Measurements from ENCODE around the gene PPP6R1. TPM values are rescaled to one million over a fixed set of nuclear protein-coding genes. Genes with fewer than 3 reads are reported as not detected.

Gene PPP6R1
- total RNA-seq = 29.1 and 42.4 TPM in 2 replicates

DNA sequence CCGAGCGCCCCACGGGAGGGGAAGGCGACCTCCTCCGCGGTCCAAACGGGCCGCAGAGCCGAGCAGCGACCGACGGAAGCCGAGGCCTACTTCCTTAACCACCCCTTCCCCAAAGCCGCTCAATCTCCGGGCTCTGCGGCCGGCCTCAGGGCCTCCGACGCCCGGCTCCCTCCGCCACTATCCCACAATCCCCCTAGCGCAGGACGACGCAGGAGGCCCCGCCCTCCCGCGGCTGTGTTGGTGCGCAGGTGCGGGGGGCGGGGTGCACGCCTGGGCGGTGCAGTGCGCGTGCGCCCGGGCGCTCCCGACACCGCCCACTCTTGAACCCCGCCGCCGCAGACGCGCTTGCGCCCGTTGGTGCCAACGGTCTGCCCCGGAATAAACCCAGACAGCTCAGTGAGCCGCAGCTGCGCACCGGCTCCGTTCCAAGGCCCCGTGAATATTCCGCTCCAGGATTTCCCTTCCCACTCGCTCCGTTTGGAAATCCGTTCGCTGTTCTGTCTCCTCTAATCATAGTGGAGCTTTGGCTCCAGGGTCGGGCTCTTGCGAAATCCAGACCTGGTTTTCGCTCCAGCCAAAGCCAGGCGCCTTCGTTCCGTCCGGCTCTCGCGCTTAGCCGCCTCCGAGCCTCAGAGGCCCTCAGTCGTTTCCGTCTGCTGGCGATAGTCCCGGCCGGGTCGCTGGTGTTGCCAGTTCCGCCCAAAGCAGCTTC lies at the start of gene PPP6R1:
Gene PPP6R1, minus strand, starts transcription at position 190 of the 712 bp plus-strand sequence. CDS start 11,914 bp downstream, outside the sequence.

GRCh38 chr19:55283548-55284377 lies 24.9 kb upstream of the PPP6R1 start, which contains the start of gene BRSK1:
Gene BRSK1, plus strand, starts transcription at chr19:55283997. Its CDS starts 446 bp downstream, at chr19:55284443.

GRCh38 chr19:55279770-55280643 lies 21.2 kb upstream of the PPP6R1 start, which contains the start of gene HSPBP1:
Gene HSPBP1, minus strand, starts transcription at chr19:55280110. Its CDS starts 502 bp downstream, at chr19:55279608.

DNA sequence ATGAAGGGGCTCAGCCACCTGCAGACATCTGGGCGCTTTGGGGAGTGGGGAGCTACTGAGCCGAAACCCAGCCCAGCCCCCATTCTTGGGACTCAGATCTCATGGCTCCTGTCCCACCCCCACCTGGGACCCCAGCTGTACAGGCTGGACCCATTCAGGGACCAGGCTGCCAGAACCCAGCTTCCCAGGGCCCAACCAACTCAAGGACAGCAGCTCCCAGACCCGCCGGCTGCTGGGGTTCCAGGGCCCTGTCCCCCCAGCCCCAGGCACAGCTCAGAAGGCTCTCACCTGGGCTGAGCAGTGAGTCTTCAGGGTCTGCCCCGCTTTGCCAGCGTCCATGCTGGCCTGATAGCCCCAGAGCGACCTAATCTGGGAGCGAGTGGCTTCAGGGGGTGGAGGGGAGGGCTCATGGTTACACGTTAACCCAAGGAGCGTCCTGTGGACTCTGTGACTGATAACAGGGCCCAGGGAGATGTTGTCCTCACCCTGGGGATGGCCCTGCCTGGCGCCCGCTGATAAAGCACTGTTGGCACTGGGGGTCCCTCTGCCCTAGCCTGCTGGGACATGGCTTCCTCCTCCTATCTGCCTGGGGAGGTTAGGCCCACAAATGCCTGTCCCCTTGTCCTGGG lies 30.3 kb downstream of the PPP6R1 start, which contains the start of gene TMEM86B:
Gene TMEM86B, minus strand, starts transcription at position 361 of the 629 bp plus-strand sequence. Its CDS starts 22 bp downstream, at position 339.

DNA sequence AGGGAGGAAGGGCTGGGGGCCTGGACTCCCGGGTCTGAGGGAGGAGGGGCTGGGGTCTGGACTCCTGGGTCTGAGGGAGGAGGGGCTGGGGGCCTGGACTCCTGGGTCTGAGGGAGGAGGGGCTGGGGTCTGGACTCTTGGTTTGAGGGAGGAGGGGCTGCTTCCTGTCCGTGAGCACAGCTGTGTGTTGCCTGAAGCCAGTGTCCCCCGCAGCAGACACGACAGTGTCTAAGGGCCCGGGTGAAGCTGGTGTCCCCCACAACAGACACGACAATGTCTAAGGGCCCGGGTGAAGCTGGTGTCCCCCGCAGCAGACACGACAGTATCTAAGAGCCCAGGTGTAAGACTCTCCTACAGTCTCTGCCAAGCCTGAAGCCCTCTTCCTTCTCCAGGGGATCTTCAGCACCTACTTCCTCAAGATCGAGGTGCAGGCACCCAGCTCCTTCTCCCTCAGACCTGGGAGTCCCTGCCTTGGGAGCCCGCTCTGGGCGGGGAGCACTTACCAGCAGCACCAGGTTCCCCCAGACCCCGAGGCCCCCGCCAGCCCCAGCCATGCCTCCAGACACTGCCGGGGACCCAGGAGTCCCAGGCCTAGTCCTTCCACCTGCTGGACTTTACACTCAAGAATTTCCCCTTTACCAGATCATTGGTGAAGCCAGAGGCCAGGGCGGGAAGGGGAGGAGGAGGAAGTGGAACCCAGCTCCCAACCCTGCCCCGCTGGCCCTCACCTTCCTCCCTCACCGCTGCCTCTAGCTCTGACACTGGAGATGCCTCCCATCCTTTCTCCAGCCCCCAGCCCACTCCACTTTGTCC lies 49.7 kb downstream of the PPP6R1 start, which contains the start of gene PTPRH:
Gene PTPRH, minus strand, starts transcription at position 622 of the 813 bp plus-strand sequence. Its CDS starts 68 bp downstream, at position 554.

Other genes with a start within 250 kb of the PPP6R1 start
- not detected in 2 replicates for gene GP6, start 220.8 kb downstream of the PPP6R1 start, total RNA-seq
- 9.4 and 10.8 TPM in 2 replicates for gene RDH13, start 195.9 kb downstream of the PPP6R1 start, total RNA-seq
- 0.90 and 4.9 TPM in 2 replicates for gene EPS8L1, start 183.1 kb downstream of the PPP6R1 start, total RNA-seq
- gene PPP1R12C, start 141.4 kb downstream of the PPP6R1 start, total RNA-seq = 58.6 and 82.5 TPM in 2 replicates
- 3.2 TPM in 1 of 2 replicates, not detected in the other for gene TNNT1, start 109.8 kb downstream of the PPP6R1 start, total RNA-seq
- gene TNNI3, start 101.3 kb downstream of the PPP6R1 start, total RNA-seq = not detected in 2 replicates
- gene DNAAF3, start 92.4 kb downstream of the PPP6R1 start, total RNA-seq = 7.3 and 8.8 TPM in 2 replicates
- 0.54 and 1.1 TPM in 2 replicates for gene SYT5, start 78.7 kb downstream of the PPP6R1 start, total RNA-seq
- gene PTPRH, start 49.5 kb downstream of the PPP6R1 start, total RNA-seq = 4.2 and 5.3 TPM in 2 replicates
- 0.18 and 2.3 TPM in 2 replicates for gene TMEM86B, start 30.3 kb downstream of the PPP6R1 start, total RNA-seq
- gene HSPBP1, start 21.1 kb upstream of the PPP6R1 start, total RNA-seq = 21.9 and 33.4 TPM in 2 replicates
- 6.1 and 10.2 TPM in 2 replicates for gene BRSK1, start 25.0 kb upstream of the PPP6R1 start, total RNA-seq
- gene TMEM150B, start 66.3 kb upstream of the PPP6R1 start, total RNA-seq = not detected in 2 replicates
- 2.2 and 12.2 TPM in 2 replicates for gene KMT5C, start 80.9 kb upstream of the PPP6R1 start, total RNA-seq
- not detected in 2 replicates for gene COX6B2, start 95.7 kb upstream of the PPP6R1 start, total RNA-seq
- not detected in 2 replicates for gene GARIN5B, start 104.2 kb upstream of the PPP6R1 start, total RNA-seq
- gene IL11, start 111.4 kb upstream of the PPP6R1 start, total RNA-seq = 1.6 and 2.9 TPM in 2 replicates
- not detected in 2 replicates for gene TMEM190, start 117.8 kb upstream of the PPP6R1 start, total RNA-seq
- not detected in 2 replicates for gene TMEM238, start 125.3 kb upstream of the PPP6R1 start, total RNA-seq
- 461 and 521 TPM in 2 replicates for gene RPL28, start 126.9 kb upstream of the PPP6R1 start, total RNA-seq
- gene UBE2S, start 148.8 kb upstream of the PPP6R1 start, total RNA-seq = 40.5 and 48.0 TPM in 2 replicates
- gene SHISA7, start 184.3 kb upstream of the PPP6R1 start, total RNA-seq = not detected in 2 replicates
- 94.4 and 116 TPM in 2 replicates for gene ISOC2, start 202.6 kb upstream of the PPP6R1 start, total RNA-seq
- not detected in 2 replicates for gene C19orf85, start 205.7 kb upstream of the PPP6R1 start, total RNA-seq
- gene ZNF628, start 217.6 kb upstream of the PPP6R1 start, total RNA-seq = 2.4 and 12.8 TPM in 2 replicates
- 10.7 and 13.0 TPM in 2 replicates for gene NAT14, start 226.2 kb upstream of the PPP6R1 start, total RNA-seq
- 7.0 and 7.9 TPM in 2 replicates for gene SSC5D, start 229.4 kb upstream of the PPP6R1 start, total RNA-seq

Measured in cardiac atrium fibroblast (primary cell).